Measurements from ENCODE around the gene LY6G6C. TPM values are rescaled to one million over a fixed set of nuclear protein-coding genes. Genes with fewer than 3 reads are reported as not detected.

LY6G6C gene
- total RNA-seq, 1 donor from 2014 or later = 0.30 TPM

- no peak for DNase-seq (ENCODE audit: low spot score)
- H3K36me3 Mint-ChIP-seq (ENCODE audit: low read depth) = peaks cover 2% of the 10 kb centered on the region
- no peak overlapping the region for H3K4me3 Mint-ChIP-seq (ENCODE audit: unreplicated experiment)
Observed at GRCh38 chr6:31741815-31742214, 20.3 kb upstream of the LY6G6C start.

GRCh38 chr6:31740397-31741223 is 19.1 kb upstream of the LY6G6C start:
- H3K4me1 Mint-ChIP-seq (ENCODE audit: low read depth) = peaks cover 37% of the 10 kb centered on the region
- DNase-seq (ENCODE audit: low spot score) = no peak

More at GRCh38 chr6:31741815-31742214, 20.3 kb upstream of the LY6G6C start:
- Mint-ChIP-seq H3K27me3 (ENCODE audit: low read depth) (no peaks in the 10 kb centered on the region), H3K4me1 (ENCODE audit: low read depth) (peaks cover 33% of the 10 kb centered on the region), H3K27ac (ENCODE audit: unreplicated experiment) (no peak overlapping the region), H3K9me3 (ENCODE audit: low read depth) (no peaks in the 10 kb centered on the region)
- TF ChIP-seq CTCF (IDR thresholded peaks at IDR 0.05) = no peak

DNA sequence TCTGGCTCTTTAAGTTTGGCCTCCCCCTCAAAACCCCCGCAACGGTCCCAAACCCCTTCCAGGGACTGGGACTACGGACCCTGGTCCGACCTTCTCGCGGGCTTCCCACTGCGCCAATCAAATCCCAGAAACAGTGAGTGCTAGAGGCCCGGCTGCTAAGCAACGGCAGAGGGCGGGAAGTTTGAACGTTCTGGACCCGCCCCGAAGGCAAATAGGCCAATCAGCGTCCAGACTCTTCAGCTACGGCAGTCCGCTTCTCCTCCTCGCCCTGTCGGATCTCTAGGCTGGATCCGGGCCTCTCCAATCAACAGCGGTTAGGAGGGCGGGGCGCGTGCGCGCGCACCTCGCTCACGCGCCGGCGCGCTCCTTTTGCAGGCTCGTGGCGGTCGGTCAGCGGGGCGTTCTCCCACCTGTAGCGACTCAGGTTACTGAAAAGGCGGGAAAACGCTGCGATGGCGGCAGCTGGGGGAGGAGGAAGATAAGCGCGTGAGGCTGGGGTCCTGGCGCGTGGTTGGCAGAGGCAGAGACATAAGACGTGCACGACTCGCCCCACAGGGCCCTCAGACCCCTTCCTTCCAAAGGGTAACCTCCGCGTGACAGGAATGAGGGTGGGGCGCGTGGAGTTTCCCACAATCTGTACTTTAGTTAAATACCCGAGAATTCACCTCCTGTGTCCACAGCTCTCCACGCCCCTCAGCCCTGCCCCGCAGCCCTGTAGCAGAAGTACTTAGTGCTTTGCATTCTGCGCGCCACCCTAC is 18.3 kb upstream of the LY6G6C start, which contains the start of gene MSH5:
Gene MSH5, plus strand, starts transcription at position 367 of the 758 bp plus-strand sequence. CDS start 462 bp downstream, outside the sequence.
- Mint-ChIP-seq H3K9me3 (ENCODE audit: low read depth) (no peaks in the 10 kb centered on the region), H3K27ac (ENCODE audit: unreplicated experiment) (peak within 1 kb of the TSS; percentile 97), H3K27me3 (ENCODE audit: low read depth) (no peaks in the 10 kb centered on the region), H3K4me3 (ENCODE audit: unreplicated experiment) (peak within 1 kb of the TSS; percentile 95), H3K36me3 (ENCODE audit: low read depth) (peaks cover 5% of the 10 kb centered on the region), H3K4me1 (ENCODE audit: low read depth) (peaks cover 38% of the 10 kb centered on the region)
- no peak for TF ChIP-seq CTCF (IDR thresholded peaks at IDR 0.05)
- DNase-seq (ENCODE audit: low spot score) = peak; percentile 99

More at GRCh38 chr6:31740397-31741223, 19.1 kb upstream of the LY6G6C start:
- Mint-ChIP-seq H3K4me3 (ENCODE audit: unreplicated experiment) (peak overlapping the region; percentile 95), H3K36me3 (ENCODE audit: low read depth) (peaks cover 5% of the 10 kb centered on the region), H3K27me3 (ENCODE audit: low read depth) (no peaks in the 10 kb centered on the region), H3K9me3 (ENCODE audit: low read depth) (no peaks in the 10 kb centered on the region), H3K27ac (ENCODE audit: unreplicated experiment) (peak overlapping the region; percentile 90)
- TF ChIP-seq CTCF (IDR thresholded peaks at IDR 0.05) = no peak

DNA sequence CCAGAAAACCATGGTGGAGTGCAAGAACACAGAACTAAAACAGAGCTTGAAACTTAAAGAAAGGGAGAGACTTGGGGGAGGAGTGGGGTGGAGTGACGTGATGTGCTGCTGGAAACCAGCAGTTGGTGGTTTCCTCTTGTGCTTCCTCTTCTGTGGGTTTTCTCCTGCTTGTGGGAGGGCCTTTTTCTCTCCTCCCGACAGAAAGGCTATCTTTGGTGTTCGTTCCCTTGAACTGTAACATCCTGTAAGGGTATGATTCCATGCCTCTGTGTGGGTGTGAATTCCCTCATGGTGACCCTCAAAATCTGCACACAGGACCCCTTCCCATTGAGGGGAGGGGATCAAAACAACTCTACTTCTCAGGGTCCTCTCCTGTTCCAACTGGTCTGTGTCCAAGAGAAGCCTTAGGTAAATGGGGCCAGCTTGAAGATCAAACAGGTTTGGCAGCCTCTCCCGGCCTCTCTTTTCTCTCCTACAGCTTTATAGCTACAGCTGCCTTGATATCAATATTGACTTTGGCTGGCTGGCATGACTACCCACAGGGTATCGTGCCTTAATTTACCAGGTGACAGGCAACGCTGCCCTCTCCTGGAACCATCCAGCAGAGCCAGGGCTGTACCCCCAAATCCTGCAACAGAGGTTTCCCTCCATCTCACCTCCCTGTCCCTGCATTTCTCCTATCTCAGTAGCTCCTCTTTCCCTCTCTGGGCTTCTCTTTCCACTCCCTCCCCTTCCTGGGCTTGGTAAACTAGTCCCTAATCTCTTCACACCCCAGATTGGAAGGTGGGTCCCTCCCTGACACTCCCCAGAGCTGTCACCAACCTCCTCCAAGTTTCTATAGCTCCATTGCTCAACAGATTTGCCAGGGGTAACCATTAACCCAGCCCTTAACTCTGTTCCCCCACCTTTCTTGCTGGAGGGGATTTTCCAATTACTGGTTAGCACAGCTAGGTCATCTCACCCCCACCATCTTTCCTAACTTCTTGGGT is 16.7 kb upstream of the LY6G6C start:
- no peak for DNase-seq (ENCODE audit: low spot score)
- Mint-ChIP-seq H3K36me3 (ENCODE audit: low read depth) (peaks cover 13% of the 10 kb centered on the region), H3K27me3 (ENCODE audit: low read depth) (no peaks in the 10 kb centered on the region), H3K27ac (ENCODE audit: unreplicated experiment) (peak overlapping the region; percentile 97), H3K4me3 (ENCODE audit: unreplicated experiment) (peak overlapping the region; percentile 100), H3K9me3 (ENCODE audit: low read depth) (no peaks in the 10 kb centered on the region), H3K4me1 (ENCODE audit: low read depth) (peaks cover 53% of the 10 kb centered on the region)
- TF ChIP-seq CTCF (IDR thresholded peaks at IDR 0.05) = peak; percentile 44
